SK-N-DZ (cell line): ENCODE results near the gene NTF3.
"Not testable (repeated sequence)": the region's sequence is repeated elsewhere in the genome, so short reads cannot be mapped to it uniquely, and the experiment has no call there.

Experiments
- DNase-seq: peaks from one replicate; pipeline ENCODE4 v3.0.0-alpha.2; 2015; ENCODE audit warnings: low spot score

The NTF3 gene

GRCh38 chr12:5534426-5535199 is 102.7 kb downstream of the NTF3 start:
- no peak for DNase-seq

GRCh38 chr12:5535541-5535940 is 103.6 kb downstream of the NTF3 start:
- DNase-seq, result no peak

GRCh38 chr12:5537026-5537615 is 105.2 kb downstream of the NTF3 start:
- not testable (repeated sequence) for DNase-seq

- DNase-seq, result no peak
These were observed 105.9 kb downstream of the NTF3 start for GRCh38 chr12:5537771-5538170.
